ENCODE measurements around the gene DDX51.
"Not testable (repeated sequence)": the region's sequence is repeated elsewhere in the genome, so short reads cannot be mapped to it uniquely, and the experiment has no call there.

The DDX51 gene

DNA sequence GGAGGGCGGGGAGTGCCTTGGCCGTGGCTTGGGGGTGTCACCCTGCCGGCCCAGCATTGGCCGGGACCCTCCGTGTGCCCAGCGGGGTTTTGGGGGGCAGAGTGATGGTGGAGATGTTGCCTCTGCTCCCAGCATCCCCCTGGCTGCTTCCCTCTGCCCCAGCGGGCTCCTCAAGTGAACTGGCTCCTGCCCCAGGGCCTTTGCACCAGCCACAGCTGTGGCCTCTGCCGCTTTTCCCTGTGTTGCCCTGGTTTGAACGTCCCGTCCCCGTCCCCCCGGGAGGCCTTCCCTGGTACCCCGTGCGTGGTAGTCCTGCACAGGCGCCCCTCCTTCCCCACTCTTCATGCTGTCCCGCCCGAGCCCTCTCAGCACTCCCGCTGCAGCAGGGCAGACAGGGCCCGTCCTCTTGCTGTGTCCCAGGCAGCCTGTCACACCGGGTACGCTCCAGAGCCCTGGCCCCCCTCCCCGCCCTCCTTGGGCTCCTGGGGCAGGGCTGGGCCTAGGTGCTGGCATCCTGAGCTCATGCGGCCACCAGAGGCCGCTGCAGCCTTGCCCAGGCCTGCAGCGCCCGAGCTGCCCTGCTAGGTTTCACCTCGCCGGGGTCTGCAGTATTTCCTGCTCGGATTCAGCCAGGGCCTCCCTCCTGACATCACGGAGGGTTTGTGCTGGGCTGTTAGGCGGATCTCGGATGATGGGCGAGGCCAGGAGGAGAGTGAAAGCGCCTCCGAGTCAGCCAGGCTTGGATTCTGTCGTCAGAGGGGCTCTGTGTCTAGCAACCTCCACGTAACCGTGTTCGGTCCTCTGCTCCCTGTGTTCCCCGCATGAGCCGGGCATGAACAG, 9.6 kb upstream of the DDX51 start:
- no peak for DNase-seq

DNA sequence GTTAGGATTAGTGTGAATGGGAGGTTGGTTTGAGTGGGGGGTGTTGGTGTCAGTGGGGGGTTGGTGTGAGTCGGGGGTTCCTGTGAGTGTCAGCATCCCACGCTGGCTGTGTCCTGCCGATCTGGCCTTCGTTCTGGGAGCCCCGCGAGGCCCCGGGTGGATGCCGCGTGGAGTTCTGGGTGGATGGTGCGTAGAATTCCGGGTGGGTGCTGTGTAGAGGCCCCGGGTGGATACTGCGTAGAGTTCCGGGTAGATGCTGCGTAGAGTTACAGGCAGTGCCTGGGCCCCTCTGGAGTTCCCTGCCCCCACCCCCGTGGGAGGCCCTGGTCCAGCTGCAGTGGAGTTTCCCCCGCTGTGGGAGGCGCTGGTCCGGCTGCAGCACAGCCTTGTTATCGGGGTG, 8.8 kb upstream of the DDX51 start:
- no peak for DNase-seq

DNA sequence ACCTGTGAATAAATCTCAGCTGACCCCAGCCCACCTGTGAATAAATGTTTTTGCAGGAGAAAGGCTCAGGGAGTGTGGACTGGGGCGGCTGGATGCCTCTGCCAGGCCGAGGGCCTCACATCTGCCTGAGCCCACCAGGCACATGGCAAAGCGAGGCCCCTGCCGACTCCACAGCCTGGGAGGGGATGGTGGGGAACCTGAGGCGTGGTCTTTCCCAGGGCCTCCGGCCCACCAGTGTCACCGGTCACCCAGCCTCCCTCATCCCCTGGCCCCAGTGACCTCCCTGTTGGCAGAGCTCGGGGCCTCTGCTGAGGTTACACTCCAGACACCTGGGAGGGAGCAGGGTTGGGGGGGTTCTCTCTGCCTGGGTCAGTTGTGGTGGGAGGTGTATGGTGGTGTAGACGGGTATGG, 8.3 kb upstream of the DDX51 start:
- no peak for DNase-seq

DNA sequence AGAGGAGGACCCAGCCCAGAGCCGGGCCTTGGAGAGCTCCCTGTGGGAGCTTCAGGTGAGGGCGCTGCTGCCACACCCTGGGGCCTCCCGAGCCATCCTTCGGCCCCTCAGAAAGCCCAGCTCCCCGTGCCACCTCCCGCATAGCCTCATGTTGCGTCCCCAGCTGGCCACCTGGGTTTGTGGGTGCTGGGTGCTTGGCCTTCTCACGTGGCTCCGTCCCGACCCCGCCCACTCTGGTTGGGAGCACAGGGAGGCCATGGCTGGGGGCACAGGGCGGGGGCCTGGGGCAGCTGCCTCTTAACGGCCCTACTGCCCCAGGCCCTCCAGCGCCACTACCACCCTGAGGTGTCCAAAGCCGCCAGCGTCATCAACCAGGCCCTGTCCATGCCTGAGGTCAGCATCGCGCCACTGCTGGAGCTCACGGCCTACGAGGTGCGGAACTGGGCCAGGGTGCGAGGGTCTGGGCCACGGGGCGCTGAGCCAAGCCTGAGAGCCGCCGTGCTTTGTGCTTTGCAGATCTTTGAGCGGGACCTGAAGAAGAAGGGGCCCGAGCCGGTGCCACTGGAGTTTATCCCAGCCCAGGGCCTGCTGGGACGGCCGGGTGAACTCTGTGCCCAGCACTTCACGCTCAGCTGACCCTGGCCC, 7.8 kb upstream of the DDX51 start:
- DNase-seq = no peak

DNA sequence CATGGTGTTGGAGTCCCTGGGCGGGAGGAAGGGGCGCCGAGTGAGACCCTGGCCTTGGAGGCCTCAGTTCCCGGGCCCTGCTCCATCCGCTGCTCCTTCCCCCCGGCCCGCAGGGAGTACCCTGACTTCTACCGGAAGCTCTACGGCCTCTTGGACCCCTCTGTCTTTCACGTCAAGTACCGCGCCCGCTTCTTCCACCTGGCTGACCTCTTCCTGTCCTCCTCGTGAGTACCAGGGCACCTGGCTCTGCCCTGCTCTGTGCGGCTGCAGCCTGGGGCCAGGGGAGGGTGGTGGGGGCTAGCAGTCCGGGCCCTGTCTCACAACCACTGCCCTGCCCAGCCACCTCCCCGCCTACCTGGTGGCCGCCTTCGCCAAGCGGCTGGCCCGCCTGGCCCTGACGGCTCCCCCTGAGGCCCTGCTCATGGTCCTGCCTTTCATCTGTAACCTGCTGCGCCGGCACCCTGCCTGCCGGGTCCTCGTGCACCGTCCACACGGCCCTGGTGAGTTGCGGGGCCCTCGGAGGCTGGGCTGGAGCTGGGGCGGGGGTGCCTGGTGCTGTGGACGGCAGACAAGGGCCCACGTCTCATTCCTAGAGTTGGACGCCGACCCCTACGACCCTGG, 7.1 kb upstream of the DDX51 start:
- DNase-seq = no peak

DNA sequence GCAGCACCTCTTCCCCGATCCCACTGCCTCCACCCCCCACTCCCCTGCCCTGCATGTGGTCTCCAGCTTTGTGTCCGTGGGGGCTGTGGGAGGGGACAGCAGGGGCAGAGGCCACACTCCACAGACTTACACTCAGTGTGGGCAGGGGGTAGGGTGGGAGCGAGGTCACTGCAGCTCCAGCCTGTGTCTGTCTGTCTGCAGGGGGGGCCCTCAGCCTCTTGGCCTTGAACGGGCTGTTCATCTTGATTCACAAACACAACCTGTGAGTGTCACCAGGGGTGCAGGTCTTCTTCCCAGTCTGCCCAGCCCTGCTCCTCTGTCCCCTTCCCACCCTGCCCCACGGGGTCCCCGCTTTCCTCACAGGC, 6.6 kb upstream of the DDX51 start:
- DNase-seq = no peak

DNA sequence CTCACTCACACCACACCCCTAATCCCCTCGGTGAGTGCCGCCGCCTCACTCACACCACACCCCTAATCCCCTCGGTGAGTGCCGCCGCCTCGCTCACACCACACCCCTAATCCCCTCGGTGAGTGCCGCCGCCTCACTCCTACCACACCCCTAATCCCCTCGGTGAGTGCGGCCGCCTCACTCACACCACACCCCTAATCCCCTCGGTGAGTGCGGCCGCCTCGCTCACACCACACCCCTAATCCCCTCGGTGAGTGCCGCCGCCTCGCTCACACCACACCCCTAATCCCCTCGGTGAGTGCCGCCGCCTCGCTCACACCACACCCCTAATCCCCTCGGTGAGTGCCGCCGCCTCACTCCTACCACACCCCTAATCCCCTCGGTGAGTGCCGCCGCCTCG, 5.4 kb upstream of the DDX51 start:
- DNase-seq = not testable (repeated sequence)

DNA sequence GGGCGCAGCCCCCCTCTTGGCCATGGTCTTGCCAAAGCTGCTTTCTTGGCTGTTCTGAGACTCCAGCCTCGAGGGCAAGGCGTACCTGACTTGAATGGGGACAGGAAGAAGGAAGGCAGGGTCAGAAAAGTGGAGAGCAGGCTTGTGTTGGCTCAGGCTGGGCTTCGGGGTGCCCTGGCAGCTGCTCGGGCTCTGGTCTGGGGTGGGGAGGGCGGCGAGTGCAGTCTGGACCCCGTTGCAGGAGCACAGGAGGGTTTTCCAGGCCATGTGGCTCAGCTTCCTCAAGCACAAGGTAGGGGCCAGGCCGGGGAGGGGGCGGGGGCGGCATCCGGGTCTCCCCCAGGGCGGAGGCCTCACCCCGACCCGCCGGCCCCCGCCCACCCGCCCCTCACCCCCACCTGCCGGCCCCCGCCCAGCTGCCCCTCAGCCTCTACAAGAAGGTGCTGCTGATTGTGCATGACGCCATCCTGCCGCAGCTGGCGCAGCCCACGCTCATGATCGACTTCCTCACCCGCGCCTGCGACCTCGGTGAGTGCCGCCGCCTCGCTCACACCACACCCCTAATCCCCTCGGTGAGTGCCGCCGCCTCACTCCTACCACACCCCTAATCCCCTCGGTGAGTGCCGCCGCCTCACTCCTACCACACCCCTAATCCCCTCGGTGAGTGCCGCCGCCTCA, 4.4 kb upstream of the DDX51 start:
- DNase-seq = no peak

DNA sequence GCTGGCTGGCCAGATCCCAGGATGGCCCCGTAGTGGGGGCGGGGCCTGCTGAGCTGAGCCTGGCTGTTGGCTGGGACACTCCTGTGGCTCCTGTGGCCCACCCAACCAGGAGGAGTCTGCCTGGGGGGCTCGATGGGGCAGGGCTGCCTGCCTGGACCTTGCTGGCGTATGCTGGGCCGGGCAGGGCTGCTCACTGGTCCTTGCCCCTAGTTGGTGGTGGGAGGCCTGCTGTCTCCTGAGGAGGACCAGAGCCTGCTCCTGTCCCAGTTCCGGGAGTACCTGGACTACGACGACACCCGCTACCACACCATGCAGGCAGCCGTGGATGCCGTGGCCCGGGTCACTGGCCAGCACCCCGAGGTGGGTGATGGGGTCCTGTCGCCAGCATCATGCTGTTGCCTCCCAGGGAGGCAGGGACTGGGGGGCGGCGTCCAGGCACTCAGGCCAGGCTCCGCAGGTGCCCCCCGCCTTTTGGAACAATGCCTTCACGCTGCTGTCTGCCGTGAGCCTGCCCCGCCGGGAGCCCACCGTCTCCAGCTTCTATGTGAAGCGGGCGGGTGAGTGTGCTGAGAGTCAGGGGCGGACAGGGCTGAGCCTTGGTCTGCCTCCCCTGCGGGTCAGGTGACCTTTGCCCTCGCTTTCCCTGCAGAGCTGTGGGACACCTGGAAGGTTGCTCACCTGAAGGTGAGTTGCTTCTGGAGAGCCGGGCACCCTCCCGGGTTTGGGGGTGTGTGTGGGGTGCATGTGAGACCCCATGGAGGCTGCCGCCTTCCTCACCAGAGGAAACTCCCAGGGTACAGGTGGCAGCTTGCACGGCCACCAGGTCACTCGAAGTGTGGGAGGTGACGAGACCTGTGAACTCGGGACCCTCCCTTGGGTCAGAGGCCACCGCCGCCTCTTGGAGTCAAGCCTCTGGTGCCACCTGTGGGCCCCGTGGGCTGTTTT, 3.6 kb upstream of the DDX51 start:
- no peak for DNase-seq

DNA sequence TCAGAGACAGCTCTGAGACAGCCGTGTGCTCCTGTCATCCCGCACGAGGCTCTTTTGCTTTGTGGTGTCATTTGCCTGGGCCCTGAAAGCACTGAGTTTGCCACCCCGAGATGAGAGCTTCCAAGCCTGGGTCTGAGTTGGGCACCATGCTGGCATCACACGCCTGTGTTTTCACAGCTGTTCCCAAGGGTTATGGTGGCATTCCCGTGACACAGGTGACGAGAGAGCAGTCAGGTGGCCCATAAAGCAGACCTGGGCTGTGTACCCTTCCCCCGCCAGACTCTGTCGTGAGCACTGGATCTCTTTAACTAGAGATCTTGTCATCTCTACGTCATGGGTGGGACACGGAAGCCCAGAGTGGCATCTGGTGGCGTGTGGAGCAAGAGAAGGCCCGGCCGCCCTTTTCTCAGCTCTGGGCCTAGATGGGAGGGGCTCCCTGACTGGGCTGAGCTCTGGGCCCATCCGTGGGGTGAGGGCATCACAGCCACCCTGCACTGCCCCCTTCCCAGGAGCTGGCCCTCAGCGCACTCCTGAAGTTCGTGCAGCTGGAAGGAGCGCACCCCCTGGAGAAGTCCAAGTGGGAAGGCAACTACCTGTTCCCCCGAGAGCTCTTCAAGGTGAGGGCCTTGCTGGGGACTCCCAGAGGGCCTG, 2.8 kb upstream of the DDX51 start:
- DNase-seq = no peak

DNA sequence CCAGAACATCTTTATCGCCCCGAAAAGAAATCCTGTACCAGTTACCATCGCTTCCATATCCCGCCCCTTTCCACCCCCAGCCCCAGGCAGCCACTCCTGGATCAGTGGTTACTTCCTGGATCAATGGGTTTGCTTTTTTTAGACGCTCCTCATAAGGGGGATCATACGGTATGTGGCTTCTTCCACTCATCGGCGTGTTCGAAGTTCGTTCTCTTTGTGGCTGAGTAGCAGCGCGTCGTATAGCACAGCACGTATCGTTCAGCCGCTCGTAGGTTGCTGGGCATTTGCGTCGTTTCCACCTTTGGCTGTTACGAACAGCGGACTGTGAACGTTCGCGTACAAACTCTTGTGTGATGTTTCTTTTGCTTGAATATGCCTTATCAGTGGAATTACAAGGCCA, 2.0 kb upstream of the DDX51 start:
- DNase-seq = no peak

DNA sequence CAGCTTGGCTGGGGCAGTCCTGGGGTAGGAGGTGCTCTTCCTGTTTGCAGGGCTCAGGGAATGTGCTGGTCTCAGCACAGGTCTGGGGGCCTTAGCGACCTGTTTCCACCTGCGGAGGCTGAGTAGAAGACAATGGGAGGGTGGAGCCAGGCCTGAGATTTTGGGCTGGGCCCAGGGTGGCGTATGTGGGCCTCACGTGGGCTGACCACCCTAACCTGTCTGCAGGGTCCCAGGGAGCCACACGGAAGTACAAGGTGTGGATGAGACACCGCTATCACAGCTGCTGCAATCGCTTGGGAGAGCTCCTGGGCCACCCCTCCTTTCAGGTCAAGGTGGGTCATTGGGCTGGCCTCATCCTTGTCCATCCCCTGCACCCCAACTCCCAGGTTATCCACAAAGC, 1.2 kb upstream of the DDX51 start:
- DNase-seq = no peak

DNA sequence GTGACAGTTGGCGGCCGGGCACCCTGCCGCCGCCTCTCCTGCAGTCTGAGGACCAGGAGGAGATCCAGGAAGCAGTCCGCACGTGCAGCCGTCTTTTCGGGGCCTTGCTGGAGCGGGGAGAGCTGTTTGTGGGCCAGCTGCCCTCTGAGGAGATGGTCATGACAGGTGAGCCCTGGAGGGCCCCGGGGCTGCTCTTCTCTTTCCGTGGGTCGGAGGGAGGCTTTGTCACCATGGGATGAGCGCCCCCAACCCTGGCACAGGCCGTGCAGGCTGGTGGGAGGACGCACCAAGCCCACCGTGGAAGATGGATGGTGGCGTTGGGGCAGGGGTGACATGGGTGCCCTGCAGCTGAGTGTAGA, 670 bp upstream of the DDX51 start:
- no peak for DNase-seq

DNA sequence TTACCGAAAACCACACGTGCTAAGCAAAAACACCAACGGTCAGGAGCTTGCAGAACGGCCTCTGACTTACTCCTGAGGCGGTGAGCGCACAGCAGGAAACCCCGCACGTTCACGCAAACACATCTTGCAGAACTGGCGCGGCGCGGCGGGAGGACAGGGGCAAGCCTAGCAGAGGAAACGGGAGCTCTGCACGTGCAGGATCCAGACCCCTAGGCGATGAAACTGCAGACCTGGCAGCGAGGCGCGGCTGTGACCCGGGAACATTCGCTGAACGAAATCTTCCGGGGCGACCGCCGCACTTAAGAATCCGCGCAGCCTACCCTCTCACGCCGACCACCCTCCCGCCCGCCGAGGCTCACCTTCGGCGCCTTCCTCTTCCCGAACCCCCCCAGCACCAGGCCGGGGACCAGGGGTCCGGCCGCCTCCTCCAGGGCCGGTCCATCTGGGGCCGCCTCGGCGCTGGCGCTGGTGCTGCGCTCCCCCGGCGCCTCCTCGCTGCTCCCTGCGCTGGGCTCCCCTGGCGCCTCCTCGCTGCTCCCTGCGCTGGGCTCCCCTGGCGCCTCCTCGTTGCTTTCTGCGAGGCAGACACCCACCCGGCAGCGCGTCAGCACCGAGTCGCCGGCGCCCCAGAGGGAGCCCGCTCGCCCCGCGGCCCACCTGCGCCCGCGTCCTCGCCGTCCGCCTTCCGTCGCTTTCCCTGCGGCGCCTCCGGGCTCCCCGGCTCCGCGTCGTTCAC, 615 bp downstream of the DDX51 start:
- DNase-seq = no peak

DNA sequence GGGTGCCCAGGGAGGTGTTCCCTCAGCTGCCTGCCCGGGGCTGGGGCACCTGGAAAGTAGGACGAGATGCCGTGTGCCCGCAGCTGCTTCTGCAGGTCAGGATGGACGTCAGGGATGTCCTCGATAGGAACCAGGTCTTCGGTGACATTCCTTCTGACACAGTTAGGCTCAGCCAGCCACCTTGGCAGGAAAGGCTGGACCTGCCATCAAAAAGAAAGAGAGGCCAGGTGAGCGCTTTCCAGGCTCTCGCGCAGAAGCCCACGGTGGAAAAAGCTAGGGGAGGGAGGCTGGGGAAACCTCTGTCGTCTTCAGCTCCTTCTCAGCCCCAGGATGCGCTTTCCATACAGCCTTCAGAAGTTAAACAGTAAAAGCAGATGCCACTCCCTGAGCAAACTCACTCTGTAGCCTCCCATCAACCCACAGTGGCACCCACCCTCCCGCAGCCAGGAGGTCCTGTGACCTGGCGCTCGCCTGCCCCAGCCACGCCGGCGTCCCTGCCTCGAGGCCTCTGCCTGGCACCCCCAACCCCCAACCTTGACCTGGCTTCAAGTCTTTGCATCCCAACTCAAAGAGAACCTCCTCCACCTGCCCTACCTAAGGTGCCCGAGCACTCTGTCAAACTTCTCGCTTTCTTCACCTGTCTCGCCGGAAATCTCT, 1.3 kb downstream of the DDX51 start:
- DNase-seq = no peak

DNA sequence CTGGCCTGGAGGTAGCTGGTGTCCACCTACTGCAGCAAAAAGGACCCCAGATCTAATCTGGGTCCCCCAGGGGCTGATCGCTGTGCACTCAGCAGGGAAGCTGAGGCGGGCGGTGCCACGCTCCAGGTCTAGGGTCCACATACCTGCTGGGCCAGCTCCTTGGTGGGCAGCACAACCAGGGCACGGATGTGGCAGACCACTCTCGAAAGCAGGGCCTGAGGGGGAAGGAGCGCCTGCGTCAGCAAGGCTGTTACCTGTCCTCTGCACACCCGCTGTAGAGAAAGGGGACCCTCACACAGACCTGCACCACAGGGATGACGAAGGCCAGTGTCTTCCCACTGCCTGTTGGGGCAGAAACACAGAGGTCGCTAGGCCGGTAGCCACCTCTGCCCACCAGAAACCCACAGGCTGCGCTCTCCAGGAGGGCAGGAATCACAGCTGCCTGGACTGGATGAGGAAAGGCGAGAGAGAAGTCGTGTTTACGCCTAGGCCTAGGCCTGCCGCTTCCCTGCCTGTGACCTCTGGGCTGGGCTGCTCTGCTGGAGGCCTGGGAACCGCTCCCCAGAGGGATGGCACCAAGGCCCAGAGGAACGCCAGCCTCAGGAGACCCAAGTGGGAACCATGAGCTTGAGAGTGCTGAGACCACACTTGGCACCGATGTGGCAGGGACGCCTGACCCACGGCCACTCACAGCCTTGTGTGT, 2.0 kb downstream of the DDX51 start:
- no peak for DNase-seq

DNA sequence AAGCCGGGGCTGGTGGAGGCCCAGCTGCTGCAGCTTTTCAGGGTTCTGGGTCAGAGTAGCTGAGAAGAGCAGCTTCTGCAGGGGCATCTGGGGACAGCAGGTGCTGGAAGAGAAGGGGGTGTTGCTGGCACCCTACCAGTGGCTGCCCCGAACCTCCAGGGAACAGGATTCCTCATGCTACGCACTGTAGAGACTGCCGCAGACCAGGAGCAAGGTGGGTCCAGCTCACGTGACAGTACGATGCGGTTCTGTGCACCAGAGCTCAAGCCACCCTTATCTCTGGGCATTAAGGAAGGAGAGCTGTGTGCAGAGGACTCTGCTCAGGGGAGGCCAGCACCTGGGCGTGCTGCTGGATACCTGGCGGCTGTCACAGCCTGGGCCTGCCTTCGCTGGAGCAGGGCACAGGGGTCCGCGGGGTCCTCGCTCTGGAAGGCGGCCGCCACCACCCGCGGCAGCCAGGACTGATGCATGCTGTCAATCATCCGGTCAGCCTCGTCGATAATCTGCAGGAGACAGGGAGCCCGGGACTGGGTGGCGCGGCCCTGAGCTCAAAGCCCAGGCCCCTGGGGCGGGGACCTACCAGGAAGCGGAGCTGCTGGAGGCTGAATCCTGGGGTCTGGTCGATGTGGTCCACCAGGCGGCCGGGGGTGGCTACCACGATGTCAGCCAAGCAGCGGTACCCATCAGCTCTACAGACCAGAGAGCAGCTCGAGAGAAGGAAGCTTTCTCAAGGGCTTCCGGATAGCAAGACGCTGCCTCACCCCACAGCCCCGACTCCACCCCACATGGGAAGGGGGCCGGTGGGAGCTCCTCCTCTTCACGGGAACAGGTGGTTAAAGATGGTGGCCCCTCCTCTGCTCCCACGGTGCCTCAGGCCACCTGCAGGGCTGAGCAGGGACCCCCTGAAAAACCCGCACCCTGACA, 2.9 kb downstream of the DDX51 start:
- DNase-seq = no peak

DNA sequence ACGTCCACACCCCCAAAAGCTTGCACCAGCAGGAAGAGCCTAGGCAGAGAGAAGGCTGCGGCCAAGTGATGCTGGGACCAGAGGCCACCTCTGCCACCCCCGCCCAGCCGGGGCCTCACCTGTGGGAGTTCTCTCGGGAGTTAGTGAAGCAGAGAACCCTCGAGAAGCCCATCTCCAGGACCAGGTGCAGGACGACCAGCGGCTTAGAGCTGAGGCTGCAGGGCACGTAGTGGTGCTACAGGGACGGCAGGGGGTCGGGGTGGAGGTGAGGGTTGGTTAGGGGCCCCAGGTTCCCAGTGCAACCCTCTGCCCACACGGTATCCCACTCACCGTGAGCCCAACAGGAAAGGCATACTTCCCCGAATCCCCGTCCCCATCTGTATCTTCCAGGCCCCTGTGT, 3.6 kb downstream of the DDX51 start:
- DNase-seq = no peak

DNA sequence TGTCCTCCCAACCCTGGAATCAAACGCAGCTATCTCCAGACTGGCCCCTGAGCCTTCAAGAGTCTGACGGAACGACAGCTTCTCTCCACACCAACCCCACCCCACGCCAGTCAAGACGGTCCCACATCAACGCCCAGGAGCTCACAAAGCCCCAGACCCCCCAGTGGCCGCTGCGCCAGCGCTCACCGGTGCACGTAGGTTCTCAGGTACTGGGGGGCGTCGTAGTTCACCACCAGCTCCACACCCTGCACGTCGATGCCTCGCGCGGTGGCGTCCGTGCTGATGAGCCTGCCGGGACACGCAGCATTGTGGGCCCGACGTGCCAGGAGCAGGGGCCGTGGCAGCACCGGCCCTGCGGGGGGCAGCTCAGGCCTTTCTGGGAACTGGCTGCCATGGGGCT, 4.2 kb downstream of the DDX51 start:
- DNase-seq = no peak
